NCI-H345 (cell line): Measurements from ENCODE around the gene LAP3.

ENCODE experiments used
- DNase-seq: peaks from one replicate; lab custom pipeline; 2025; lab: John Stamatoyannopoulos, UW

LAP3 gene

DNA sequence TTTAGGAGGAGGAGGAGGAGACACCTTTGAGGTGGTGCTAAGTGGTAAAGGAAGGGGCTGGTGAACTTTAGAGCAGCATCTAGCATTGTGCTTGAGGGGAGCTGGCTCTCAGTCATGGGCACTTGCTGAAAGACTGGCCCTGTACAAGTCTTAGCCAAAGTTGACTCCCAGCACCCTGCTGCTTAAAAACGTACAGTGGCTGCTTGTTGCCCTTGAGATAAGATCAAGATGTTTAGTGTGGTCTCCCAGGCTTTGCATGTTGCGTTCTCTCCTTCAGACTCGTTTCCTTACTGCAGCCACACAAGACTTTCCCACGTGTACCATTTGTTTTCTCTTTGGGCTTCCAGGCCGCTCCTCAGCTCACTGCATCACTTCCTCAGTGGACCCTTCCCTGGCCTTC, 39.3 kb downstream of the LAP3 start:
- DNase-seq, result no peak

GRCh38 chr4:17618926-17619325, 41.9 kb downstream of the LAP3 start:
- no peak for DNase-seq

GRCh38 chr4:17619416-17620105, 42.6 kb downstream of the LAP3 start:
- no peak for DNase-seq

- no peak for DNase-seq
Measured at GRCh38 chr4:17623451-17624001, 46.5 kb downstream of the LAP3 start.

GRCh38 chr4:17624821-17625220, 47.8 kb downstream of the LAP3 start:
- DNase-seq, result no peak

DNA sequence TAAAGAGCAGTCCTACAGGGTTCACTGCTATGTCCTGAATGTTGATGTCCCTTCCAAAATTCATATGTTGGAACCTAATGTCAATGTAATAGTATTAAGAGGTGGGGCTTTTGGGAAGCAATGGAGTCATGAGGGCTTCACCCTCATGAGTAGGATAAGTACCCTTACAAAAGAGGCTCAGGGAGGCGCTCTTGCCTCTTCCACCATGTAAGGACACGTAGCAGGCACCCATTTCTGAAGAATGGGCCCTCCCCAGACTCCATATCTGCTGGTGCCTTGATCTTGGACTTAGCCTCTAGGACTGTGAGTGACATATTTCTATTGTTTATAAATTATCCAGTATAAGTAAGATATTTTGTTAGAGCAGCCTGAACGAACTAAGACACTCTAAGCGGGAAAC, 53.2 kb downstream of the LAP3 start:
- no peak for DNase-seq

DNA sequence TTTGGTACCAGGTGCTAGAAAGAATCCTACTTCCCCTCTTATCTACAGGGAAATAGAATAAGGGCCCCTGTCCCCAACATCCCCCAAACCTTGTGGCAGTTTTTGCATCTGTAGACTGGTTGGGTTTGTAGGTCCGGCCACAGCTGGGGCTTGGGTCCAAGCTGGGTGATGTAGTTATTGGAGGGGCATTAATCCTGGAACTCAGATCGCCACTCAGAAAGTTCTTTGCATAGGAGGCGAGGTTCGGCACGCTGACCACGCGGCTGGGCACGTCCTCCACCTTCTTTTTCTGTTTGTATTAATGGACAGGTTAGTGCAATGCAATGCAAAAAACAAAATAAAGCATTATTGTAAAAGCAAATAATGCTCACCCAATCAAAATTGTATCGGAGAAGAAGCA, 56.6 kb downstream of the LAP3 start:
- DNase-seq, result no peak

DNA sequence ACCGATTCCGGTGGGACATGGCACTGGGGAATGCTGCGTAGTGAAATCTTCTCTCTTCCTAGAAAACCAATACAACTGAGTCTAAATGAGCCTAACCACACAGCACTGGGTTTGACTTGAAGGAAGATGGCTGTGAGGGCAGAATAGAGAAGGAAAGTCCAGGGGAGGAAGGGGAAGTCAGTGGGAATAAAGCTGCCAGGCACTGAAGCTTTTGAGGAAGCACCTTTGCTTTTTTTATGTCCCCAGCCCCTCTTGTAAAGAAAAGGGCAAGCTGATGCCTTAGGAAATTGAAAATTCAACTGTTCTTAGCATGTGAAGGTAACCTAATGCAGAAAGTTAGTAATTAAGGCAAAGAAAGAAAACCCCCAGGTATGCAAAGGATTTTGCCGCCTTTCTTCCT, 58.1 kb downstream of the LAP3 start:
- no peak for DNase-seq

GRCh38 chr4:17636341-17636695, 59.3 kb downstream of the LAP3 start:
- DNase-seq, result no peak

GRCh38 chr4:17636696-17637622, 60.0 kb downstream of the LAP3 start:
- DNase-seq, result peak; percentile 57

DNA sequence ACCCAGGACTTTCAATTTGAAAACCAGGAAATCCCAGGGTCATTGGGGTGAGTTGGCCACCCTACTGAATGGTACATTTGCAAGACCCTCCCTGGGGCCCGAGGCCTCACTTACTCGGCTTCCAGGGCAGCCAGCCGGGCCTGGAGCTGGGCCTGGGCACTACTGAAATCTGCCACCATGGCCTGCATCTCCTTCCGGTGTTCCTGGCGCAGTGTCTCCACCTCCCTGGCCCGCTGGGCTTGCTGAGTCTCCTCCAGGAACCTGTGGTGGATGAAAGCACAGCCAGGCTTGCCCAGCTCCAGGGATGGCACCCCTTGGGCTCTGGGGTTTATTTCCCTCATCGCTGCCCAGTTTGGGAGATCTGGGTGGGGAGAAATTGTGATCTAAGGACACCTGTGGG, 62.1 kb downstream of the LAP3 start:
- DNase-seq, result no peak

DNA sequence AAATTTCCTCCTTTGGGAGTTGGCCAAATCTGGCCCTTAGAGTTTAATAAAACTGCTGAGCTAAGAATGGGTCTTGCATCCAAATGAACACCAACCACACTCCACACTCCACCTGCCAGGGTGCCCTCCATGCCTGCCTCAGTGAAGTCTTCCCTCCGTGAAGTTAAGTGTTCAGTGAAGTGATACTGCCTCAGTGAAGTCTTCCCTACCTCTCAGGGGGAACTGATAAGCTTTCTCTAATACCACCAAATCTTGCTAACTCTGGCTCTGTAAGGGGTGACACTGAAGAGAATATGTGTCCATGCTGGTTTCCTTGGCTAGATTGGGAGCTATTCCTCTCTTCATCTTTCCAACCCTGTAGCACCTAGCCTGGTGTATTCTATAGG, 65.4 kb downstream of the LAP3 start:
- no peak for DNase-seq

- DNase-seq, result no peak
Measured at GRCh38 chr4:17646693-17647092, 69.7 kb downstream of the LAP3 start.

DNA sequence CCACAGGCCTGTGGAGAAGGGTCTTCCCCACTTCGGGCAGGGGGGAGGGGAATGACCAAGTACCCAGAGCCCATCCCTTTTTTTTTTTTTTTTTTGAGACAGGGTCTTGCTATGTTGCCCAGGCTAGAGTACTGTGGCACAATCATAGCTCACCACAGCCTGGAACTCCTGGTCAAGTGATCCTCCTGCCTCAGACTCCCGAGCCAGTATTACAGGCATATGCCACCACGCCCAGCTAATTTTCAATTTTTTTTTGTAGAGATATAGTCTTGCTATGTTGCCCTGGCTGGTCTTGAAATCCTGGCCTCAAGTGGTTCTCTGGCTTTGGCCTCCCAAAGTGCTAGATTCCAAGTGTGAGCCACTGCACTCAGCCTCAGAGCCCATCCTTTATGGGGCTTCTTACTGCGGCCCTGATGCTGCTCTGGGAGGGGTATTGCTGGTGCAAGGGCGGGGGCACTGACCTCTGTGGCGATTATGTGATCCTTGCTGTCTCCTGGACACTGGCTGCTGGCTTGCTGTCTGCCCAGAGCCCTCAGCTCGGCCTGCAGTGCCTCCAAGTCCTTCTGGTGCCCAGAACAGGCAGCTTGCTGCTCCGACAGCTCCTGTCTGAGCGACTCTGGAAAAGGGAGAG, 70.3 kb downstream of the LAP3 start:
- DNase-seq, result no peak

- DNase-seq, result no peak
Measured at GRCh38 chr4:17647927-17648326, 70.9 kb downstream of the LAP3 start.

DNA sequence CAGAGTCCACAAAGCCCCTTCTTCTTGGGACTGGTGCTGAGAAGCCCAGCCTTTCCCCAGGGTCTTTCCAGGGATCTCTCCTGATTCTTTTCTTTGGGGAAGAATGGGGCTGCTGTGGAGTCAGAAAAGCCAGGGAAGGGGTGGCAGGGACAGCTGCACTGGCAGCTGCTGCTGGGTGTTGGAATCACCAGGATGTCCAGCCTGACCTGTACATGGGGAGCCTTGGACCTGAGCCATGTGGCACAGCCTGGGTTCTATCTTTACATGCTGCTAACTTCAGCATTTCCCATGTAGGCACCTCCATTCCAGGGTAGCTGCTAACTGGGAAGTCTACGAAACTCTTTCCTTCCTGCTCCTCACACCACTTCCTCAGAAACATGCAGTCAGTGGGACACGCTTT, 73.4 kb downstream of the LAP3 start:
- DNase-seq, result no peak

GRCh38 chr4:17654701-17655100, 77.7 kb downstream of the LAP3 start:
- DNase-seq, result no peak

- DNase-seq, result no peak
Measured at GRCh38 chr4:17657090-17657489, 80.1 kb downstream of the LAP3 start.
